ENCODE measurements around the gene PCDH9. TPM values are rescaled to one million over a fixed set of nuclear protein-coding genes. Genes with fewer than 3 reads are reported as not detected.

Gene PCDH9
- total RNA-seq, 1 experiment from 2014 or later: 4.2 TPM

GRCh38 chr13:67063036-67063435, 167.1 kb downstream of the PCDH9 start:
- no peaks in the 10 kb centered on the region for H3K4me1 ChIP-seq (ENCODE audit: control insufficient read depth, insufficient read depth, low read length)
- H3K9me3 ChIP-seq (ENCODE audit: control insufficient read depth, insufficient read depth, low read depth, low read length): no peaks in the 10 kb centered on the region
- H3K27me3 ChIP-seq (ENCODE audit: control insufficient read depth, insufficient read depth, low read length): no peaks in the 10 kb centered on the region
- POLR2A ChIA-PET: no interaction called here
- TF ChIP-seq REST (IDR thresholded peaks at IDR 0.05; ENCODE audit: insufficient read depth in 1 of 2, low read depth in 2 of 2, low read length in 1 of 2): no peak
- no peak for TF ChIP-seq CTCF (IDR thresholded peaks at IDR 0.05)
- TF ChIP-seq SIN3A (IDR thresholded peaks at IDR 0.05; ENCODE audit: borderline replicate concordance, insufficient read depth, low read depth, low read length): no peak
- TF ChIP-seq TCF7L2 (IDR thresholded peaks at IDR 0.05; ENCODE audit: low read depth, low read length): no peak
- DNase-seq (ENCODE audit: low read depth, low spot score) (no peak), ATAC-seq (no peak)
- H3K4me3 ChIP-seq (ENCODE audit: low read depth in 2 of 2, low read length in 2 of 2): no peak overlapping the region
- CTCF ChIA-PET: interaction anchor here (0.6 kb wide), 1 partner anchor 108 kb away, joined by 3 read pairs; no protein-coding TSS in a partner anchor
- H3K27ac ChIP-seq (ENCODE audit: low read length): no peak overlapping the region
- BruUV-seq (replicated peaks): no TSS peak
- in situ Hi-C loops (cut with HindIII; ENCODE audit: low pct_unique_long_range_greater_than_20kb, low sequenced_read_pairs) (no loop called here), intact Hi-C loops (cut with micrococcal nuclease; ENCODE audit: unreplicated experiment) (no loop called here)
- no peaks in the 10 kb centered on the region for H3K36me3 ChIP-seq (ENCODE audit: control insufficient read depth, insufficient read depth, low read length)

- no peak overlapping the region for H3K27ac ChIP-seq (ENCODE audit: low read length)
- H3K27me3 ChIP-seq (ENCODE audit: control insufficient read depth, insufficient read depth, low read length): no peaks in the 10 kb centered on the region
- no peaks in the 10 kb centered on the region for H3K9me3 ChIP-seq (ENCODE audit: control insufficient read depth, insufficient read depth, low read depth, low read length)
- in situ Hi-C loops (cut with HindIII; ENCODE audit: low pct_unique_long_range_greater_than_20kb, low sequenced_read_pairs): no loop called here
- DNase-seq (ENCODE audit: low read depth, low spot score): no peak
- CTCF ChIA-PET: no interaction called here
- POLR2A ChIA-PET: no interaction called here
- intact Hi-C loops (cut with micrococcal nuclease; ENCODE audit: unreplicated experiment): no loop called here
- ATAC-seq: no peak
- no TSS peak for BruUV-seq (replicated peaks)
- H3K36me3 ChIP-seq (ENCODE audit: control insufficient read depth, insufficient read depth, low read length): no peaks in the 10 kb centered on the region
- TF ChIP-seq POLR2AphosphoS5 (IDR thresholded peaks at IDR 0.05; ENCODE audit: low read depth, low read length) (no peak), CTCF (IDR thresholded peaks at IDR 0.05) (no peak), TCF7L2 (IDR thresholded peaks at IDR 0.05; ENCODE audit: low read depth, low read length) (no peak), REST (IDR thresholded peaks at IDR 0.05; ENCODE audit: insufficient read depth in 1 of 2, low read depth in 2 of 2, low read length in 1 of 2) (no peak), SIN3A (IDR thresholded peaks at IDR 0.05; ENCODE audit: borderline replicate concordance, insufficient read depth, low read depth, low read length) (no peak)
- H3K4me3 ChIP-seq (ENCODE audit: low read depth in 2 of 2, low read length in 2 of 2): no peak overlapping the region
- H3K4me1 ChIP-seq (ENCODE audit: control insufficient read depth, insufficient read depth, low read length): no peaks in the 10 kb centered on the region
These were observed 168.0 kb downstream of the PCDH9 start for GRCh38 chr13:67062160-67062559.
